ENCODE data around the gene RNF187.

GRCh38 chr1:228453022-228453560, 34.1 kb upstream of the RNF187 start:
- TF ChIP-seq CTCF (conservative IDR thresholded peaks at IDR 0.05; ENCODE audit: low read length) (no peak), EZH2phosphoT487 (IDR thresholded peaks at IDR 0.05; ENCODE audit: borderline replicate concordance, low read depth, low read length) (no peak)
